Large intestine (tissue), 3 donors: ENCODE results near the gene RDH5. TPM values are rescaled to one million over a fixed set of nuclear protein-coding genes. Genes with fewer than 3 reads are reported as not detected.

Experiments
- DNase-seq, 2 donors: peaks; one replicate each; pipeline versions ENCODE4 v3.0.0 to v3.0.0-alpha.2; 2013
- H3K27ac ChIP-seq: one replicate; pipeline ENCODE4 v1.5.1; 2013; ENCODE audit warnings: low read length
- H3K27me3 ChIP-seq: 2 replicates; pipeline ENCODE4 v1.6.1; 2013; ENCODE audit warnings: low read length; ENCODE audit not compliant: control insufficient read depth, insufficient read depth
- H3K36me3 ChIP-seq: 2 replicates; pipeline ENCODE4 v1.6.1; 2013; ENCODE audit warnings: low read length; ENCODE audit not compliant: control insufficient read depth, insufficient read depth
- H3K4me1 ChIP-seq: one replicate; pipeline ENCODE4 v1.6.1; 2013; ENCODE audit warnings: low read length; ENCODE audit not compliant: control insufficient read depth, insufficient read depth
- H3K4me3 ChIP-seq: one replicate; pipeline ENCODE4 v1.5.1; 2013; ENCODE audit warnings: low read length
- H3K9me3 ChIP-seq: one replicate; pipeline ENCODE4 v1.6.1; 2013; ENCODE audit warnings: mild to moderate bottlenecking, low read depth, low read length, moderate library complexity; ENCODE audit not compliant: control insufficient read depth
- WGBS: methylation state at CpG from one replicate; pipeline ENCODE4 v1.1.5; 2013; ENCODE audit warnings: low lambda C conversion rate; ENCODE audit not compliant: insufficient coverage; 5-methylcytosine and 5-hydroxymethylcytosine counted together
- polyA plus RNA-seq: library from polyadenylated mRNA; unstranded; fragments of 120-200 nt; gene quantifications from one replicate; pipeline ENCODE4 v1.2.1, GENCODE V29; 2013

RDH5 gene
- polyA plus RNA-seq, 1 donor, result 56.7 TPM

DNA sequence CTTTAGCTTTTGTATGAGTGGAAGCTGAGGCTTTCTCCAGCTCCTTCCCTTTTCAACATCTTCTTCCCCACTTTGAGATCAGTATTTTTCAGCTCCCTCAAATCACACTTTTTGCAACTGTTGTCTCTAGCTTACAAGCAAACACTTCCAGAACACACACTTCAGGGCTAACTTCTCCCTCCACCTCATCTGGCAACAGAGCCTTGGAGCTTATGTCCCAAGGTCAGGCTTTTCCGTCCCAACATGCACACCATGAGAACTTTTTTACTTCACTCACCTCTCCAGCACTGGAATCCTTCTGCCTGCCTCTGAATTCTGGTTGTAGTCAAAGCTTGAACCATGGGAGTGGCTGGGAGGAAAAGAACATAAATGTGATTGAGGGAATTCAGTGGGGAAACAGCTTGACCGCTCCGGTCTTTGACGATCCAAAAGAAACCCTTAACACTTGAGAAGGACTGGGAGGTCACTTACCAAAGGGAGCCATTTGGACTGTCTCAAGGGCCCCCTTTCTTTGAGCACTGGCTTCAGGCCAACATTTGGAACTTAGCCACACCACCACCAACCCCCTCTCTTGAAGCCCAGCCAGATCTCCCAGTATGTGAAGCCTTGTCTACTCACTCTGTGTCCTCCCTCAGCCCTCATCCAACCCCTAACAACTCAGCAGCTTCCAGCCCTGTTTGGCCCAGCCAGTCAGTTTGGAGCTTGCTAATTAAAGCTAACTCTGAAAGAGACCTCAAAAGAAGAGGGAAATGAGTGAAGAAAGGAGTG is 8.2 kb upstream of the RDH5 start:
- H3K4me3 ChIP-seq, result no peak overlapping the region
- peaks cover 26% of the 10 kb centered on the region for H3K27me3 ChIP-seq
- H3K4me1 ChIP-seq, result peaks cover 15% of the 10 kb centered on the region
- no peaks in the 10 kb centered on the region for H3K36me3 ChIP-seq
- no peak for DNase-seq
- no CpG with 5 or more reads among the region's 4 CpGs for WGBS
- no peaks in the 10 kb centered on the region for H3K9me3 ChIP-seq
- no peak overlapping the region for H3K27ac ChIP-seq

DNA sequence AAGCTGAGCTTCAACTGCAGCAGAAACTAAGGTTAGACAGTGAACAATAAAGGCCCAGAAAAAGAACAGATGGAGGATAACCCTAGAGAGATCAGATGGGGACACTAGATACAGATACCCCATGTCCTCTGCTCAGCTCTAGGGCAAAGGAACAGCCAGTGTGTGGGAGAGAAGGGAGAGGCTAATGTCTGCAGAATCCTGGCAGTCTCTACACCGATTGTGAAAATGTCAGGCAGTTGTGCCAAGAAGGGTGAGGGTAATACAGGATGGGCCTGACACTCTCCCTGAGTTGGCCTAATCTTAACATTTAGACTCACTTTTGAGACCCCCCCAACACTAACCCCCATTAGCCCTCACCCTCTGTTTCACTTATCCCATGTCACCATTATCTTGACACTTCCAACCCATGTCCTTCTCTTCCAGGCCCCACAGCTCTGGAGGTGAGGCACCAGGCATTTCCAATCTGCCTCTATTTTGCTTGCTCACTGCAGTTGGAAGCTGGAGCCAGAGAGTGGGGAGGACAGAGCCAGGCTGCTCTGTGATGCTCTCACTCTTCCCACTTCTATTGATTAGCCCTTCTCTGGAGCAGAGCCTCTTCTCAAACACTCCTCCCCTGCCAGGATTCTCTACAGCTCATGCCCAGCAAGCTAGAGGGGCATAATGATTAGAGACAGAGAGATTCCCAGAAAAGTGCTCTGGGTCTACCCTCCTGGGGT is 7.3 kb upstream of the RDH5 start:
- H3K4me3 ChIP-seq, result no peak overlapping the region
- no CpG with 5 or more reads among the region's 1 CpG for WGBS
- no peak overlapping the region for H3K27ac ChIP-seq
- H3K27me3 ChIP-seq, result peaks cover 20% of the 10 kb centered on the region
- peaks cover 20% of the 10 kb centered on the region for H3K4me1 ChIP-seq
- DNase-seq, result no peak
- no peaks in the 10 kb centered on the region for H3K9me3 ChIP-seq
- H3K36me3 ChIP-seq, result no peaks in the 10 kb centered on the region

DNA sequence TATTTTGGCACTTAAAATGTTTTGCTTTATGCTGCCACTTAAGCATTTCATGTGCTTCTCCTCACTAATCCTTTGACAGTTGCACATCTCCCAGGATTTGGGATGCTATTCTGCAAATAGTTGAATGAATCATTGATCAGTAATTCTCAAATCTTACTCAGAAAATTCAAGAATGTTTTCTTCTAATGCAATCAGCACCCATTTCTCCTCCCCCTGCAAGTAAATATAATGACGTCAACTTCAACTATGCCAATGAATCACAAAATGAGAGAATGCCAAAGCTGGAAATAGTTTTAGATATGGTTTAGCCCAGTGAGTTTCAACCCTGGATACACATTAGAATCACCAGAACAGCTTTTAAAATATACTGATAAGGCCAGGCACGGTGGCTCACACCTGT is 6.5 kb upstream of the RDH5 start:
- Histone ChIP-seq H3K27ac (no peak overlapping the region), H3K27me3 (peaks cover 16% of the 10 kb centered on the region), H3K4me1 (peaks cover 28% of the 10 kb centered on the region), H3K9me3 (no peaks in the 10 kb centered on the region), H3K4me3 (no peak overlapping the region), H3K36me3 (peaks cover 2% of the 10 kb centered on the region)
- DNase-seq, result no peak
- WGBS, result no CpG with 5 or more reads among the region's 2 CpGs

GRCh38 chr12:55715169-55715764 is 4.9 kb upstream of the RDH5 start:
- no peaks in the 10 kb centered on the region for H3K9me3 ChIP-seq
- peak overlapping the region; percentile 91 for H3K27ac ChIP-seq
- peaks cover 42% of the 10 kb centered on the region for H3K4me1 ChIP-seq
- H3K27me3 ChIP-seq, result peaks cover 5% of the 10 kb centered on the region
- peaks cover 11% of the 10 kb centered on the region for H3K36me3 ChIP-seq
- H3K4me3 ChIP-seq, result peak overlapping the region; percentile 78
- no peak for DNase-seq
- WGBS, result no CpG with 5 or more reads among the region's 7 CpGs

- H3K4me3 ChIP-seq, result peak within 1 kb of the TSS; percentile 78
- peaks cover 45% of the 10 kb centered on the region for H3K4me1 ChIP-seq
- H3K27me3 ChIP-seq, result peaks cover 5% of the 10 kb centered on the region
- H3K9me3 ChIP-seq, result no peaks in the 10 kb centered on the region
- peak; percentile 95 to 97 for DNase-seq
- H3K27ac ChIP-seq, result peak within 1 kb of the TSS; percentile 91
- WGBS, result no CpG with 5 or more reads among the region's 42 CpGs
- H3K36me3 ChIP-seq, result peaks cover 11% of the 10 kb centered on the region
These were observed 4.2 kb upstream of the RDH5 start, which contains the start of gene BLOC1S1 for GRCh38 chr12:55715833-55716581. Gene BLOC1S1, plus strand, starts transcription at chr12:55716046. Its CDS starts 6 bp downstream, at chr12:55716052.

- H3K4me3 ChIP-seq, result peak overlapping the region; percentile 78
- peaks cover 5% of the 10 kb centered on the region for H3K27me3 ChIP-seq
- no peaks in the 10 kb centered on the region for H3K9me3 ChIP-seq
- no CpG with 5 or more reads among the region's 13 CpGs for WGBS
- no peak for DNase-seq
- H3K27ac ChIP-seq, result peak overlapping the region; percentile 91
- peaks cover 51% of the 10 kb centered on the region for H3K4me1 ChIP-seq
- peaks cover 12% of the 10 kb centered on the region for H3K36me3 ChIP-seq
These were observed 3.6 kb upstream of the RDH5 start for GRCh38 chr12:55716582-55716957.

GRCh38 chr12:55717011-55718007 is 2.9 kb upstream of the RDH5 start:
- WGBS, result no CpG with 5 or more reads among the region's 8 CpGs
- Histone ChIP-seq H3K4me3 (peak overlapping the region; percentile 78), H3K27me3 (peaks cover 2% of the 10 kb centered on the region), H3K27ac (no peak overlapping the region), H3K36me3 (peaks cover 15% of the 10 kb centered on the region), H3K4me1 (peaks cover 55% of the 10 kb centered on the region), H3K9me3 (no peaks in the 10 kb centered on the region)
- no peak for DNase-seq

- Histone ChIP-seq H3K27me3 (peaks cover under 1% of the 10 kb centered on the region), H3K4me3 (no peak overlapping the region), H3K36me3 (peaks cover 18% of the 10 kb centered on the region), H3K4me1 (peaks cover 56% of the 10 kb centered on the region), H3K9me3 (no peaks in the 10 kb centered on the region), H3K27ac (no peak overlapping the region)
- no CpG with 5 or more reads among the region's 4 CpGs for WGBS
- DNase-seq, result no peak
These were observed 2.2 kb upstream of the RDH5 start for GRCh38 chr12:55718015-55718414.

DNA sequence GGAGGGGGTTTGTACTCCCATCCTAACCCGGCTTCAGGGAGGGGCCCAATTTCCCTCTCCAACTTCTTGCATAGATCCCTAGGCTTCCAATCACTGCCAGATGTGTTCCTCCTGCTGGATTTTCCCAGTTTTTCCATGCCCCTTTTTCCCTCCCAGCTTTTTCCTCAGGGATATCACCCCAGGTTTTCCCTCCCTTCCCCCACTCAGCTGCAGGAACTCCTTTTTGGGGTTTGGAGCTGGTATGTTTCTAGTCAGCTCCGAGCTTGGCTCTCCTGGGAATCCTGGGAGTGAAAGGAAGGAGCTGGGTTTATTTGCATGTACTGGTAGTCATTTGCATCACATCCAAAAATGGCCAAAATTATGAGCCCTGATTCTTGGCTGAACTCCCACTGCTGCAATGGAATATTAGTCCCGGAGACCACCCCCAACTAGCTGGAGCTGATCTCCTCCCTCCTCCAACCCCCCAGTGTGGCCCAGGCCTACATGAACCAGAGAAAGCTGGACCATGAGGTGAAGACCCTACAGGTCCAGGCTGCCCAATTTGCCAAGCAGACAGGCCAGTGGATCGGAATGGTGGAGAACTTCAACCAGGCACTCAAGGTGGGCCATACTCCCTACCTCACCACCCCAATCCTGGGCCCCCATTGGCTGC is 1.4 kb upstream of the RDH5 start:
- peaks cover 24% of the 10 kb centered on the region for H3K36me3 ChIP-seq
- peaks cover 62% of the 10 kb centered on the region for H3K4me1 ChIP-seq
- no peaks in the 10 kb centered on the region for H3K9me3 ChIP-seq
- no CpG with 5 or more reads among the region's 4 CpGs for WGBS
- H3K27ac ChIP-seq, result peak overlapping the region; percentile 96
- no peaks in the 10 kb centered on the region for H3K27me3 ChIP-seq
- H3K4me3 ChIP-seq, result no peak overlapping the region
- DNase-seq, result no peak
